ENCODE measurements around the gene CDK18. TPM values are rescaled to one million over a fixed set of nuclear protein-coding genes. Genes with fewer than 3 reads are reported as not detected.

The CDK18 gene
- total RNA-seq, 1 donor from 2014 or later, result 0.39 TPM

DNA sequence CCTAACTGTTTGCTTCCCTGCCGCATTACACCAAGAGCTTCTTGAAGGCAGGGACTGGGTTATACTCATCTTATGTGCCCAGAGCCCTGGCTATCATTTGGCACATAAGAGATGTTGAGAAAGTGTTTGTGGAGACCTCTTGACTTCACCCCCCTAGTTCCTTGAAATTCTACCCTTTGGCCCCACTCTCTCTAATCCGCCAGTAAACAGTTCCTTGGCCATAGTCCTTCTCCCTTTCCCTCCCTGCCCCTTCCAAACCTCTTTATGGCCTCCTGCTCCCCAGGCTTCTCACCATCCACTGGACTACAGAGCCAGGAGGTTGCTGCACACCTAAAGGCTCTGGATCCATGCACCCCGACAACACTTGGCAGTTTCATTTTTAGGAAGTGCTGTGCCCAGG is 1.5 kb upstream of the CDK18 start:
- no peak for DNase-seq (ENCODE audit: low read depth in 2 of 2)

DNA sequence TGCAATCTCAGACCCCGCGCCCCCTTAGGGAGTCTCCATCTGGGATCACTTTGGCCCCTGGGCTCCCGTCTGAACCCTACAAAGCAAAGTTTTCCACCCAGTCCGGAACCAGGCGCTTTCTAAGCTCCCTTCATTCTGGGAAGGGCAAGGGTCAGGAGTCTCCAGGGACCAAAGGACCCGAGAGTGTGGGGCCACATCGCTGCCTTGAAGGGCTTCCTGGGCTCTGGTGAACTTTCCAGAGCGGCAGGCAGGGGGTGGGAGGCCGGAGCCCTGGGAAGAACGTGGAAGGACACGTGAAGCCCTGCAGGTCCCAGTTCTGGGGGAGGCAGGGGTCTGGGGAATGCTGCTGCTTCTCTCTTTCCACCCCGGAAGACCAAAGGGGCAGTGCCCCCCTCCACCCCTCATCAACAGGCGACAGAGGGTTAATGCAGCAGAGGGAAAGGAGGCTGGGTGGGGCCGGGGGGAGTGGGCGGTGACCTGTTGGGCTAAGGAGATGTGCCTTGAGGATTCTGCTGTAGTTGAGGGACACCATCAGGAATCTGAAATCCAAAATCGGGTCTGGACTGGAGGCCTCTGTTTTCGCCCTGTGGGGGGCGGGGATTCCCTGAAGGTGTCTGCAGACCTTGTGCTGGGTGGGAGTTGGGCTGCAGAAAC is 734 bp downstream of the CDK18 start:
- DNase-seq (ENCODE audit: low read depth in 2 of 2), result no peak

DNA sequence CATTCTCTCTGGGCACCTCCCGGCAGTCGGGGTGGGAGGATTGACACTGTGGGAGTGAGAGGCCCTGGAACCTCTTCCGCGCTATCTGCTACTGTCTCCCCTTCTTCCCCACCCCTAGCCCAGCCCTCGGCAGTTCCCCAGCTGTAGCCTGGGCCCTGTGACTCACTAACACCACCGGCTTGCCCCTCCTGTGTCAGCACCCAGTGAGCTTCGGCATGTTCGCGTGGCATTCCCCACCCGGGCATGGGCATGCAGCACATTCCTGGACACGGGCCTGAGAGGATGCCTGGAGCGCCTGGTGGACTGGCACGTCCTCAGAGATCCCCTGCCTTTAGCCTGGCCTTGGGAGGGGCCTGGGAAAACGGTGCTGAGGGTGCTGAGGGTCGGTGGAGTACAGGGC is 1.3 kb downstream of the CDK18 start:
- no peak for DNase-seq (ENCODE audit: low read depth in 2 of 2)

DNA sequence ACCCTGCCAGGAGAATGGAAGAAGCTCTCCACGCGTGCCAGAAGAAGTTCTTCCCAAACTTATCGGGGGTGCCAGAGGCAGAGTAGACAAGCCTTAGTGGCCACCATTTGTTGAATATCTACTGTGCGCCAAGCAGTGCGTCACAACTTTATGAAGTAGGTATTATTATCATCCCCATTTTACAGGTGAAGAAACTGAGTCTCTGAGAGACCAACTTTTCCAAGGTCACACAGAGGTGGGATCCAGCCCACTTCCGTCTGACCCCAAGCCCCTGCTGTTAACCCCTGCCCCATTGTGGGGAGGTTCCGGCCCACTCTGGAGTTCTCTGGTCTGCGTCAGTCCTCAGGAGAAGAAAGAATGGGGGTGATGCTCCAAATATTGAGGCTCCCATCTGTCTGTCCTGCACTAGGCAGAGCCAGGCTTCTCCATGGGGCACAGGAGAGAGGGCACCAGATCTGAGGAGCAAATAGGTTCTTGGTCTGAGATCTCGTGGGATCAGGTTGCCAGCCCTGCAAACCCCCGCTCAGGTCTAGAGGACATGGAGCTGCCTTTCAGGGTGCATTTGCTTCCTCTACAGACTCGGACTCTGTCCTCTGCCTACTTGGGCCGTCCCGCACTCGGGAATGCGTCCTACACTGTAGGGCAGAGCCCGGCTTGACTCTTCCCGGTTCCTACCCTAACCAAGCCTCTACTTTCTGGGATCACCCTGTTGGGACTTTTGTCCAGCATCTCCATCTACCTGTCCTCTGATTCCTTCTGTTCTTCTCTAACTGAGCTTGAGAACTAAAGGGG is 2.1 kb downstream of the CDK18 start:
- DNase-seq (ENCODE audit: low read depth in 2 of 2), result no peak

DNA sequence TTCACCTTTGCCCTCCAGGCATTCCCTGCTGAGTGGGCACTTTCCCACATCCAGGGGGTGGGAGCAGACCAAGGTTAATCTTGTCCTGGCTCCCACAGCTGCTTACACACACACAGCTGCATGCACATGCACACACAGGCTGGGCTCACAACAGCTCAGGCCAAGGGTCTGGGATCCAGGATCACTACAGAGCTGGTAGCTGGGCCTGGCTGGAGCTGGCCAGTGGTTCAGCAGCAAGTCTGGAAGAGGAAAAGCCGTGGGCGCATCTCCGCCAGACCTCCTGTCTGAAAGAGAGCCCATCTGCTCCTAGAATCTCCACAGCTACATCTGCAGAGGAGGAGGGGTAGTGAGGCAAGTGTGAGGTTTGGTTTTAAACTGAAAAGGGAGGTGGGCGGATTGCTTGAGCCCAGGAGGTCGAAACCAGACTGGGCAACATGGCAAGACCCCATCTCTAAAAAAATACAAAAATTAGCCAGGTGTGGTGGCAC is 3.8 kb downstream of the CDK18 start:
- DNase-seq (ENCODE audit: low read depth in 2 of 2), result no peak

DNA sequence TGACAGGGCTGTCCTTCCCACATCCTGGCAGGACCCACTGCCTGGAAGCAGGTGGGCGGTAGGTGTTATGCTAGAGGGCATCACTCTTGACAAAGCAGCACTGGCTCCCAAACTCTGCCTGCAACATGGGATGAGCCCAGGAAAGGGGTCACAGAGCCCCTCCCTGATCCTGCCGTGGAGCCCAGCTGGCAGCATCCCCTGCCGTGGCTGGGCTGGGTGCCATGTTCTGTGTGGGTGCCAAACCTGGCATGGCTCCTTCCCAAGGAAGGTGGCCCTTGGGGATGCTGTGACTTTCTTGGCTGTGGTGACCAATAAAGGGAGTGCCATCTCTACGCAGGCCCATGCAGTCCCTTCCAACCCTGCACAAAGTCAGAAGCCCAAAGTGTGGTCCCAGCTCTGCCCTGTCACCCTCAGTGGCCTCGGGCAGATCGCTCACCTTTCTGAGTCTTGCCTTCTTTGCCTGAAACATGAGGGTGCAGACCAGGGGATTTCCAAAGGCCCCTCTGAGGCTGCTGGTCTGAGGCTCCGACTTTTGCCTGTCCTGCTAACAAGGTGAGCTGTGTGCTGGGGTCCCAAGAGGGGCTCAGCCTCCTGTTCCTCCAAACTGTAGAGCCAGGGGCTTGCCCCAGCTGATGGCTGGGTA is 6.0 kb downstream of the CDK18 start:
- no peak for DNase-seq (ENCODE audit: low read depth in 2 of 2)

DNA sequence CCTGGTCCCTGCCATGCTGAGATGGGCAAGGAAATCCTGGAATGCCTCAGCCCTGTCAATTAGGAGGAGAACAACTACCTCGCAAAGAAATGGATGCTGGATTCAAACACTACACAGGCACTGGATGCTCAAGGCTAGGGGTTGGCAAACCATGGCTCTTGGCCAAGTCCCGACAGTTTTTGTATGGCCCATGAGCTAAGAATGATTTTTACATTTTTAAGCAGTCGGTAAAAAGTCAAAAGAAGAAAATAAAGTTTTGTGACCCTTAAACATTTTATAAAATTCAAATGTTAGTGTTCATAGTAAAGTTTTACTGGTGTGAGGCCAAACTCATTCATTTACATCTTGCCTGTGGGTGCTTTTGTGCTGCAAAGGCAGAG is 6.5 kb downstream of the CDK18 start:
- no peak for DNase-seq (ENCODE audit: low read depth in 2 of 2)

DNA sequence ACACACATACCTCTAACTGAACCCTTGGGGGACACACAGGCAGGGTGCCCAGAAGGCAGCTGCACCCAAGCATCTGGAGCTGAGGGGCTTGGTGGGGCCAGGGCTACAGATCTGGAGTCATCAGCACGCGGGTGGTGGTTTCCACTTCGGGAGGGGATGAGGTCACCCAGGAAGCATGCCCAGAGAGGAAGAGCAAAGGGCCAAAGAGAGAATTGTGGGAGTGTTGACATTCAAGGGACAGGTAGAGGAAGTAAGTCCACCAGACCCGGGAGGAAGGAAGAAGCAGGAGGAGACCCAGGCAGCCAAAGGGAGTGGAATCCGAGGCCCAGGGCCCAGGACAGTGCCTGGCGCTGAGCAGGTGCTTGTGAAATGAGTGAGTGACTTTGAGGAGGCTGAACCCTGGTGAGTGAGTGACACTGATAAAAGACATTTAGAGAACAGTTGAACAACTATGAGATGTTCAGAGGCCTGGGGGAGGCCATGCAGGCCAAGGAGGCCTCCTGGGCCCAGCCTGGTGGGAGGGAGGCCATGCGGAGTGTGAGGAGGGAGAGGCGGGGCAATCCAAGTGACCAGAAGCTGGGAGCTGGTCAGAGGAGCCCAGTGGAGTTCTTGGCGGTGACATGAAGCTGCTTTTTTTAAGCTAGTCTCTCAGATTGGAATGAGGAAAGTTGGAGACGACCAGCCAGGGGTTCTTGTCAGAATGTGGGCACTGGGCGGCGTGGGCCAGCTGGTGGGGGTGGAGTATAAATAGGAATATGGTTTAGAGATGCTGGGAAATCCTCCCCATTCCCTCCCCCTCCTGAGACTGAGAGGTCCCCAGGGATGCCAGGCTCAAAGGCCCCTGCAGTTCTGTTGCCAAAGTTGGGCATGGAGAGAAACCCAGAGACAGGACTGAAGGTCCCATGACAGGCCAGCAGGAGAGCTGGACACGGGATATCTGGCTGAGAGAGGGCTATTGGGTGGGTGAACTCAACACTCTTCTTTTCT is 7.9 kb downstream of the CDK18 start:
- no peak for DNase-seq (ENCODE audit: low read depth in 2 of 2)

DNA sequence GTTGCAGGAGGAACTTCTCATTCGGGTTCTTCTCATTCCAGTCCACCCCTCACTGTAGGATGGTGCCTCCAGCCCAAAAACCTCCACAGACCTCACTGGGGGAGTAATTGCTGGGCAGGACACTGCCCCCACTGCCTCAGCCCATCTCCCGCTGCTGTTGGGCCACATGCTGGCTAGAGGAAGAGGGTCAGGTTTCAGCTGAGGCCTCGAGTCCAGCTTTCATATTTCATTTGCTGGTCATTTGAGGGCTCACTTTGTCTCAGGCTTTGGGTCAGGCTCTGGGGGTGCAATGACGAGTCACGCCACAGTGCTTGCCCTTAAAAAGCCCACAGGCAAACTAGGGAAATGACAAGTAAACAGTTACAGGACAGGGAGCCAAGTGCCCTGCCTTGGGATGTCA is 9.3 kb downstream of the CDK18 start:
- DNase-seq (ENCODE audit: low read depth in 2 of 2), result no peak

DNA sequence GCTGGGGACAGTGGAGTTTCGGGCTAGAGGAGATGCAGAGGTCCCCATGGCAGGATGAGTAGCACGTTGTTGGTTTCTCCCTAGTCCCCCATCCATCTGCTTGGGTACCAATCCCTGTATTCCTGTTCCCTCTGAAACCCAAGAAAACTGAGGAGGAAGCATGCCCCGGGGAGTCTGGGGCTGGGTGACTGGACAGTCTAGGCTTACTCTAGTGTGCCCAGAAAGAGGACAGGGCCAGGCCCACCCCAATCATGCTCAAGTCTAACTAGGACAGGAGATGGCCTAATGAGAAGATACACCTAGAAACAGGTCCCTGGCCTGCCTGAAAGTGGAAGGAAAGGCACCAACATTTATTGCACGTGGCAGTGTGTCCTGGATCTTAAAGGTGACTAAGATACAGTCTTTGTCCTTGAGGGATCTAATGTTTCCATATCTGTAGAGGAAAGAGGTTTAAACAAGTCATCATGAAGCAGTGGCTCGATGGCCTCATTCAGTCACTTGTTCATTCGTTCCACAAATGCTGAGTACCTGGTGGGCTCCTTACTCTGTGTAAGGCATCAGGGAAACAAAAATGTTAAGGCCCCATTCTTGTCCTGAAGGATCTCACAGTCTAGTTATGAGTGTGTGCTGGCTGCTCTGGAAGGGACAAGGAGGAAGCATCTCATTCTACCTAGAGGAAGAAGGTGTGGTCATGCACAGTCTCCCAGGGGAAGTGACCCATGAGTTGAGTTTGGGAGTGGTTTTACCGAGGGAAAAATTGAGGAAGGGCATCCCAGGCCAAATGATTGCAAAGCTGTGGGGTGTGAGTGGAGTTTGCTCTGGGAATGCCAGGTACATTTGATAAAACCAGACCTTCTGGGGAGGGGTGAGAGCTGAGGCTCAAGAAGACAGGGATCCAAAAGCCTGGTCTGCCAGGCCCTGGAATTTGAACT is 10.0 kb downstream of the CDK18 start:
- DNase-seq (ENCODE audit: low read depth in 2 of 2), result no peak

DNA sequence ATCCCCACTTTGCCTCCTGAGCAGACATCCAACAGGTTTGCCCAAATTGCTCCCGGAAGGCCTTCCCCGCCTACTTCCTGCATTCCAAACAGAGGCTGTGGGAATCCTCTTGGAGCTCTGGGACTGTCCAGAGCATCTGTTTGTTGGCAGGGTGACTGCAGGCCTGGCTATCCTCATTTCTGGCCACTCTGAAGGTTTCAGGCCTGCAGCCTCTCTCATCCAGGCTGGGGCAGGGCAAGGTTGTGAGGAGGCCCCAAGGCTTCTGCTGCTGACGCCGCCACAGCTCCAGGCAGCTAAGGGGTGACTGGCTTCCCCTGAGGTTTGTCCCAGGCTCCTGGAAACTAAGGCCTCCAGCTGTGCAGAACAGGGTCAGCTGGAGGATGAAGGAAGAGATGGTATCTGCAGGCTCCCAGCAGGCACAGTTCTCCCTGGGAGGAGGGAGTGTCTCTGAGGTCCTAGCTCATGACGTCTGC is 11.3 kb downstream of the CDK18 start:
- no peak for DNase-seq (ENCODE audit: low read depth in 2 of 2)

DNA sequence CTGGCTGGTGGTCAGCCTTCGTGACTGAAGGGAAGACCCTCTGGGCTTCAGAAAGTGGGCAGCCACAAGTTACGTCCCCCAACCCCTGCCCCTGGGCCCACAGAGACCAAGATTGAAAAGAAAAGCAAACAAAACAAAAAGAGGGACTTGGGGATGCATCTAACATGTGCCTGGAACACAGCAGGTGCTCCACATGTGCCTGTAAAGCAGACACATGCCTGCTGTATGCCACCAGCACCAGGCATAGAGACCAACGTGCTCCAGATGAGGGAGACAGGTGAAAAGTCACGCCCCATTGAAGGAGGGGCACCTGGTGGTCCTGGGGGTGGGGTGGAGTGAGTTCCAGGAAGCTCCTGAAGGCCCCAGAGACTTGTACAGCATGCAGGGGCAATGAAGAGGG is 11.9 kb downstream of the CDK18 start:
- no peak for DNase-seq (ENCODE audit: low read depth in 2 of 2)

DNA sequence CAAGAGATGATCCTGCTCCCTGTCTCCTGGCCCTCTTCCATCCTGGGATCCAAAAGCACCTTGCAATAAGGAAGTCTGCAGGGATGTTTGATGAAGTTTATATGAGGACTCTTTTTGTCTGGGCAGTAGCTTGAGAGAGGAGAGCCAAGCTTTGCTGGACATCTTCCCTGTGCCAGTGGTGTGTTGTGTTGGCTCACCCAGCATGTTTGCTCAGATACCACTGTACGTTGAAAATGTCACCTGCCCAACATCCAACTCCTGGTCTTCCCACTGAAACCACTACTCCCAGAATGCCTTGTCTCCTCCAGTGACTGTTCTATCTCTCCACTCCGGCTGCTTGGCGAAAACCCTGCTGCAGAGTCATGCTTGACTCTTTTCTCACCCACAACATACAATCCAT is 12.8 kb downstream of the CDK18 start:
- no peak for DNase-seq (ENCODE audit: low read depth in 2 of 2)

DNA sequence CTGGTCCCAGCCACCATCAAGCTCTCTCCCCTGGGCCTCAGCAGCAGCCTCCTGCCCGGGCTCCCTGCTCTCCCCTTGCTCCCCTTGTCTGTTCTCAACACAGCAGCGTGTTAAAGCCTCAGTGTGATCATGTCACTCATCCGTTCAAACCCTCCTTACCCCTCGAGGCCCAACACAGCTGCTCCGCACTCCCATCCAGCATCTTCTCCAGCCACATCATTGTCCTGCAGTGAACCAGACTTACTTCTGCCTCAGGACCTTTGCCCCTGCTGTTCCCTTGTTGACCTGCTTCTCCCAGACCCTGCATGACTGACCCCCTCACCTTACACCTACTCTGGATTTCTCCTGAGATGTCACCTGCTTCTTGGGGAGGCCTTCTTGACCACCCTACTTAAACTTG is 13.3 kb downstream of the CDK18 start:
- DNase-seq (ENCODE audit: low read depth in 2 of 2), result no peak

DNA sequence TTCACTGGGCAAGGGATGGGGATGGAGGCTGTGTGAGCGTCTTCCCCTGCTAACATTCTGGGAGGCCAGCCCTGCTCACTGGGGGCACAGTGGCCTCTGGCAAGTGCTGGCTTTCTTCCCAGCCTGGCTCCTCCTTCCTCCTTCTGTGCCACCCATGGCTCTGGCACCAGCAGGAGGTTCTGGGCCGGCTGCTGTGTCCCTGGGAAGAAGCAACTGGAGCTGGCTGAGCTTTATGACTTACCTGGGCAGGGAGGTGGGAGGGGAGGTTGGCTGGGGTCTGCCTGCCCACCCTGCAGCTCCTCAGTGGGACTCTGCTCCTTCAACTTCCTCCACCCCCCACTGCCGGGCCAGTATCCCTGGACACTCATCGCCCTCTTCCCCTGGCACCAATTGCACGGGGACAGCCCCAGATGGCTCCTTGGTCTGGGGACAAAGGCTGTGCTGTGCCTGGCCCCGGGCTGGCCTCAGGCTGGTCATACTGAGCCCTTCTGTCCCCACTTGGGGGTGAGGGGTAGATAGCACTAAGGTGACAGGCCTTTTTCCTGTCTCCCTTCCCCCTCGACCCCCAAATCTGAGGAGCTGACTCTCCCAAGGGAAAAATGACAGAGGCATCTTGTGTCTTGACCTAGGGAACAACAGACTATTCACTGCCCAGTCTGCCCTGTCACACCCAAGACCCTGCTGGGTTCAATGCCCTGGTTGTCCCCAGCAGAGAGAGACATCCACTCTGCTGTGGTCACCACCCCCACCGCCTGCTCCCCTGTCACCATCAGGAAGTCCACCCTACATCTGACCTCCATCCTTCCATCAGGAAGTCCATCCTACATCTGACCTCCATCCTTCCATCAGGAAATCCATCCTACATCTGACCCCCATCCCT is 14.4 kb downstream of the CDK18 start:
- no peak for DNase-seq (ENCODE audit: low read depth in 2 of 2)

DNA sequence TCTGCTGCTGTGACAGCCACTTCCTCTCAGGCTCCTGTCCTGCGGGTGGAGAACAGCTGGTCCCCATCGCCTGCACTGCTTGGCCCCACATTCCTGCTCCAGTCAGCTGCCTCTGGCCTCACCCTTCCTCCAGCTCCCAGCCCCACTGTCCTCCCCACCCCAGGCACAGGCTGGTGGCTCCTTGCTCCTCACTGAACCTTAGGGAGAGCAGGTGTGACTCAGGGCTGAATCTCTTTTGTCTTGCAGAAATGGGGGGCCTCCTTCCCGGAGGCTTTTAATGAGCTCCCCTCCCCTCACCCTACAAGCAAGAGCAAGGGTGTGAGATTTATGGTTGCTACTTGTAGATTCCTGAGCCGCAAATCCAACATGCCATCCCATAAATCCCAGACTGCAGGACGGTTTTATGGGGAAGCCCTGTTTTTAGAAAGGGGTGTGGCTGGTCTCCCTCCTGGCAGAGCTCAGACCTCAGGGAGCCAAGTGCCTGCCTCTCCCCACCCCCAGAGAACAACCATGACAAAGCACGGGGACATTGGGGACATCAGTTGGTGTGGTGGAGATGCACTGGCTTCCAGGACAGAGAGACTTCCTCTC is 15.2 kb downstream of the CDK18 start:
- no peak for DNase-seq (ENCODE audit: low read depth in 2 of 2)

DNA sequence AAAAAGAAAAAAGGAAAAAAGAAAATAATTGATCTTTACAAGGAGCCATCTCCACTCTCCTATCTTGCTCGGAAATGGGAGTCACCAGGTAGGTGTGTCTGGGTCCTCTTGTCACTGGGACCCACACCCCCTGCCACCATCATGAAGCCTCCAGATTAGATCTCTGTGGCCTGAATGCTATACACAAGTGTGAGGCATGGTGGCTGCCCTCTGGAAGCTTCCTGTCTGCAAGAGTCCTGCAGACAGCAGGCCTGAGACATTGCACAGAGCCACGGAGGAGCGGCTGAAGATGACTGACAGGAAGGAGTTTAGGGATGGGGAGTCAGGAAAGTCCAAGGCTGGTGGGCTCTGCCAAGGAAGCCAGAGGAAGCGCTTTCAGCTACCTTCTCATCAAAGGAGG is 16.2 kb downstream of the CDK18 start:
- DNase-seq (ENCODE audit: low read depth in 2 of 2), result no peak

DNA sequence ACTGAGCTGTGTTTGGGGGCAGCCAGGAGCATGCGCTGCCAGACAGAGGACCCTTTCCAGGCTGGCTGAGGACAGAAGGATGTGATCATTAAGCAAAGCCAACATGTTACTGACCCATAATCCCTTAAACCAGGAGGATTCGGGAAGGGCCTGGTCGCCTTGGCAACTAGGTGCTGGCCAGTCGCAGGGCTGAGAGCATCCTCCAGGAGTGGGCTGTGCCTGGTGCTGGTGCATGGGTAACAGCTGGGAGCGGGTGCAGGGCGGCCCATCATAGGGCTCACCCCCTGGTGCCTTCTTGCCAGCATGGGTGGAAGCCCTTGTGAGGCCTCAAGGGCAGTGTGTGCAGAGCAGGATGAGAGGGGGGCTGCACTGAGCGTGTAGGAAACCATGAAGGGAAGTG is 17.2 kb downstream of the CDK18 start:
- no peak for DNase-seq (ENCODE audit: low read depth in 2 of 2)

DNA sequence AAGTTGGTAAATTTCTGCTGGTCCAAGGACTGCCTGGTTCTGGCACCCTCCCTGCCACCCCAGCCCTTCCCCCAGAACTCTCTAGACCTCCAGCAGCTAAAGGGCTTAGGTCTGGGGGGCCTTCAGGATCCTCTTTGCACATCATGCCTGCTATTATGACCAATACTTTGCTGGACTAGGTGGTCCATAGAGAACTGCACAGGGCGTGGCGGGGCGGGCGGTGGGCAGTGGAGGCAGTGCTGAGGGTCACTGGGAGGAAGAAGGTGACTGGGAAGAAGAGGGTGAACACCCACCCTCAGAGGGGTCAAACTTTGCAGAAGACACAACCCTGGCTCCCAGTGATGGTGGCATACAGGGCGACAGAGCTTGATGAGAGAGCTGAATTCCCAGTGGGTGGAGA is 18.2 kb downstream of the CDK18 start:
- DNase-seq (ENCODE audit: low read depth in 2 of 2), result no peak
